Measurements from ENCODE around the gene FIG4.
"Not testable (repeated sequence)": the region's sequence is repeated elsewhere in the genome, so short reads cannot be mapped to it uniquely, and the experiment has no call there.

Gene FIG4

GRCh38 chr6:109702791-109703190 lies 11.7 kb downstream of the FIG4 start:
- no peak for DNase-seq (ENCODE audit: low read depth in 2 of 2)

- DNase-seq (ENCODE audit: low read depth in 2 of 2), result peak; percentile 57 to 62
Observed at GRCh38 chr6:109705258-109705657, 14.2 kb downstream of the FIG4 start.

GRCh38 chr6:109706513-109706912 lies 15.4 kb downstream of the FIG4 start:
- DNase-seq (ENCODE audit: low read depth in 2 of 2), result no peak

GRCh38 chr6:109708099-109708498 lies 17.0 kb downstream of the FIG4 start:
- not testable (repeated sequence) for DNase-seq (ENCODE audit: low read depth in 2 of 2)

GRCh38 chr6:109713097-109713496 lies 22.0 kb downstream of the FIG4 start:
- DNase-seq (ENCODE audit: low read depth in 2 of 2), result peak in 1 of 2 donors; percentile 25

- DNase-seq (ENCODE audit: low read depth in 2 of 2), result no peak
Observed at GRCh38 chr6:109714166-109714565, 23.1 kb downstream of the FIG4 start.

- no peak for DNase-seq (ENCODE audit: low read depth in 2 of 2)
Observed at GRCh38 chr6:109714611-109715010, 23.5 kb downstream of the FIG4 start.

GRCh38 chr6:109715616-109716015 lies 24.5 kb downstream of the FIG4 start:
- DNase-seq (ENCODE audit: low read depth in 2 of 2), result no peak

- DNase-seq (ENCODE audit: low read depth in 2 of 2), result no peak
Observed at GRCh38 chr6:109717971-109718370, 26.9 kb downstream of the FIG4 start.

- DNase-seq (ENCODE audit: low read depth in 2 of 2), result no peak
Observed at GRCh38 chr6:109718991-109719390, 27.9 kb downstream of the FIG4 start.

- DNase-seq (ENCODE audit: low read depth in 2 of 2), result no peak
Observed at GRCh38 chr6:109720311-109720710, 29.2 kb downstream of the FIG4 start.

GRCh38 chr6:109722011-109722410 lies 30.9 kb downstream of the FIG4 start:
- DNase-seq (ENCODE audit: low read depth in 2 of 2), result no peak

GRCh38 chr6:109722564-109723254 lies 31.6 kb downstream of the FIG4 start:
- no peak for DNase-seq (ENCODE audit: low read depth in 2 of 2)

GRCh38 chr6:109725250-109725649 lies 34.2 kb downstream of the FIG4 start:
- not testable (repeated sequence) for DNase-seq (ENCODE audit: low read depth in 2 of 2)

GRCh38 chr6:109736273-109737025 lies 45.4 kb downstream of the FIG4 start:
- DNase-seq (ENCODE audit: low read depth in 2 of 2), result no peak

- DNase-seq (ENCODE audit: low read depth in 2 of 2), result no peak
Observed at GRCh38 chr6:109738255-109738654, 47.2 kb downstream of the FIG4 start.

- DNase-seq (ENCODE audit: low read depth in 2 of 2), result no peak
Observed at GRCh38 chr6:109738667-109739066, 47.6 kb downstream of the FIG4 start.

GRCh38 chr6:109739686-109740085 lies 48.6 kb downstream of the FIG4 start:
- no peak for DNase-seq (ENCODE audit: low read depth in 2 of 2)

GRCh38 chr6:109740787-109741186 lies 49.7 kb downstream of the FIG4 start:
- no peak for DNase-seq (ENCODE audit: low read depth in 2 of 2)

- DNase-seq (ENCODE audit: low read depth in 2 of 2), result no peak
Observed at GRCh38 chr6:109743739-109744138, 52.6 kb downstream of the FIG4 start.

- not testable (repeated sequence) for DNase-seq (ENCODE audit: low read depth in 2 of 2)
Observed at GRCh38 chr6:109744779-109745178, 53.7 kb downstream of the FIG4 start.

- DNase-seq (ENCODE audit: low read depth in 2 of 2), result no peak
Observed at GRCh38 chr6:109747221-109747620, 56.1 kb downstream of the FIG4 start.
